GM03348 (cell line): ENCODE data around the gene TXNDC5.
"Not testable (repeated sequence)": the region's sequence is repeated elsewhere in the genome, so short reads cannot be mapped to it uniquely, and the experiment has no call there.

ENCODE experiments used
- DNase-seq: peaks from one replicate; pipeline ENCODE4 v3.0.0; 2012; ENCODE audit warnings: low spot score

The TXNDC5 gene

DNA sequence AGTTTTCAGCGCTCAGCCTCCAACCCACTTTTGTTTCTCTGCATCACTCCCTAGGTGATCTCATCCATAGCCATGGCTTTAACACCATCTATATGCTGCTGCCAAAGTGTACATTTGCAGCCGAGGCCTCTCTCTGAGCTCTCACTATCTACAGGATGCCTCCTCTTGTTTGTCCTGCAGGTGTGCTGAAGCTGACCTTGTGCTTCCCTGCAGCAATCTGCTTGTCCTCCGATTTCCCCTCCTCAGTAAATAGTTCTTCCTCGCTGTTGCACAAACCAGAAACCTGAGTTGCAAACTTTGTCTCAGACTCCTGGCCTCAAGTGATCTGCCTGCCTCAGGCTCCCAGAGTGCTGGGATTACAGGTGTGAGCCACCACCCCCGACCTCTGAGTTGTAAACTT is 3.7 kb upstream of the TXNDC5 start:
- no peak for DNase-seq

DNA sequence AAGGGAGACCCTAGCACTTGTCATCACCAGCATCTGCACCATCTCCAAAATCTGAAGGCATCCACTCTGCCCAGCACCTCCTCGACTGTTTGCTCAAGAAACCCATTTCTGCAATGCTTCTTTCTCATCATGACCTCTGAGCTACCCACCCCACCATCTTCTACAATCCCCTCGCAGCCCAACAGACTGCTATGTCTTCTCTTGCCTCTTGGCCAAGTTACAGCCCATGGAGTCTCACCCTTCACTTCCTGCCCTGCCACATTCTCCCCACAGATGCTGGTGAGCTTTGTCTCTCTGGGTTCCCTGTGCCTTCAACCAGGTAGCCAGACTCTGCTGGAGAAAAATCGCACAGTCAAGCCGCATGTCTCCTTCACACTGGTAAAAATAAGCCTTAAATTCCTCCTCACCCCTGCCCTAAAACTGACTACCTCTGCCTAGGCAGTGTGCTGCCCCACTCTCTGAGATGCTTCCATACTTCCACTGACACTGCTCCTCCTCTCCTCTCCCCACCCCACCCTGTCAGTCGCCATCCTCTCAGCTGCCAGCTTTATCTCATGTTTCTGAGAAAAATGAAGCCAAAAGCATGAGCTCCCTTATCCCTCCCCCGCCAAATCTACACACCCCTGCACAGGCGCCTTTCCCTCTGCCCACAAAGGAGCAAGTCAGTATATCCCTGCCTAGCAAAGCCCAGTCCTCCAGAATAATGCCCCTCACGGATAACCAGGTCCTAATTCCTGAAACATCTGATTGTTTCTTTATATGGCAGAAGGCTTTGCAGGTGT is 2.3 kb upstream of the TXNDC5 start:
- no peak for DNase-seq

DNA sequence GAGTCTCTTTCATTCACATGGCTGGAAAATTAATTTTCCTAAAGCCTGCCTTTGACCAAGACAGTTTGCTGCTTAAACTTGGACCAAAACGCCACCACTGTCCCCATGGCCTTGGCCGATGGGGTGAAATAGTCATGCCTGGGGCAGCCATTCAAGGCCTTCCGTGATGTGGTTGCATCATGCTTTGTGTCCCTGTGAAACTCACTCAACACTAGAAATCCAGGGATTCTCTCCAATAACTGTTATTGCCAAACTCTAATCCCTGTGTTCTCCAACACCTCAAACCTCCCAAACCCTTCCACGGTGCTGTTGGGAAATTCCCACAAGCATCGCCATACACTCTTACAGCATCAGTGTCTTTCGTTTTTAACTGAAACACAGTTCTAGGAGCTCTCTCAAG is 1.4 kb upstream of the TXNDC5 start:
- no peak for DNase-seq

DNA sequence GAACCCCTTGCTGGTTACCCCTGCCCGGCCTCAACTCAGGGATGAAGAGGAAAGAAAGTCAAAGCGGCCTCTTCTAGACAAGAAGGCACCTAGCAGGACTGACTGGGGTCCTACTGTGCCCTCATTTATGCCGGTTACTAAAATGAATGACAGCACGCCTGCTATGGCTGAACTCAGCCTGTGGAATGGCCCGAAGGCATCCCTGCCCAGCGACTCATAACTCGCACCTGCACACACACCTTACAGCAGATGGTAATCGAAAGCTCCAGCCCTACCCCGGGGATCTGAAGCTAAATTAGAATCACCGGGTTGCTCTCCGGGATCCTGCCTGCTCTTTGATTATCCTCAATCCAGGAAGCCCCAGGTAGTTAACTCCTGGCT is 747 bp upstream of the TXNDC5 start:
- no peak for DNase-seq

DNA sequence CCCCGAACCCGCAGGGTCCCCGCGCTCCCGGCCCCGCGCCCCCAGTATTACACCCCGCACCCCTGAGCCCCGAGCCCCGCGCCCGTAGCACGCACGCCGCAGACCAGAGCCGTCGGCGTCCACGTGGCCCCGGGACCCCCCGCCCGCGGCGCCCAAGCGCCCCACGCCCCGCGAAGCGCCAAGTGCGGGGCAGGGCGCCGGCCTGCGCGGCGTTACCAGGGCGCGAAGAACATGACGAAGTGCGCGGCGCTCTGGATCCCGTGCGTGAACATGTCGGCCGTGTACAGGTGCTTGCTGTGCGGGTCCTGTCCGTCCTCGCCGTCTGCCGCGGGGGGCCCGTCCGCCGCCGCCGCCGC is 312 bp downstream of the TXNDC5 start:
- DNase-seq: no peak

DNA sequence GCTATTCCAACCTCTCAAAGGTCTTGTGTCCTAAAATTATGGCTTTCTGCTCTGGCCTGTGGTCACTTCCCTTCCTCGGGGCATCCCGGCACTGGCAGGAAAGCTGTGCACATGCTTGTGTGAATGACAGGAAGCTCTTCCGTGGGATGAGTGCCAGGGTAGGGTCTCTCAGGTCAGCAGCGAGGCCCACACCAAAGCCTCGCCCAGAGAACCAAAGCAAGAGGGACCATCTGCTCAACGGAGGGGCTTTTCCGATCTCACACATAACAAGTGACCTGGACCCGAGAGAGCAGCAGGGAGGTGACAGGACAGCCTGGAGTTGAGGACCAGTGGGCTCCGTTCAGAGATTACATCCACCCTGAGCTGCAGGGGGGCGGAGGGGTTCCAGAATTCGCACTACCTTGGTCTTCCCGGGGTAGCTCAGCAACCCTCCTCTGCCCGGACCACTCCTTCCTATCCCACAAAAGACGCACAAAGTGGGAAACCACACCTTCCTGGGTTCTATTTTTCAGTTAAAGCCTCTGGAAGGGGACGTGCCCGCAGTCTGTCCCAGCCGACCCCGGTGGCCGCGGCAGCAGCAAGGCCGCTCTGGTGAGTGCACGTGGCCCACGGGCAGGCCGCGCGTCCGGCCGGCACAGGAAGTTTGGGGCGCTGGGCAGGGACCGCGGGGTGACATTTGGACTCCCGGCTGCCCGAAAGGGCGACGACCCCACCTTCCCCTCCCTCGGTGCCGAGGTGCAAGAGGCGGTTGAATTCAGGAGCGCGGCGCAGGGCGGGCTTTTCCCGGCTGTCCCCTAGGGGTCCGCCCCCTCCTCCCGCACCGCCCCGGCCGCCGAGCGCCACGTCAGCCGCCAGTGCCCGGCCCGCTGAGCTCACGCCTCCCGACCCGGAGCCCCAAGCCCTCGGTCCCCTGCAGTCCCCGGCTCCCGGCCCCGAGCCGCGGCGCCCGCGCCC is 988 bp downstream of the TXNDC5 start:
- DNase-seq: peak; percentile 93

DNA sequence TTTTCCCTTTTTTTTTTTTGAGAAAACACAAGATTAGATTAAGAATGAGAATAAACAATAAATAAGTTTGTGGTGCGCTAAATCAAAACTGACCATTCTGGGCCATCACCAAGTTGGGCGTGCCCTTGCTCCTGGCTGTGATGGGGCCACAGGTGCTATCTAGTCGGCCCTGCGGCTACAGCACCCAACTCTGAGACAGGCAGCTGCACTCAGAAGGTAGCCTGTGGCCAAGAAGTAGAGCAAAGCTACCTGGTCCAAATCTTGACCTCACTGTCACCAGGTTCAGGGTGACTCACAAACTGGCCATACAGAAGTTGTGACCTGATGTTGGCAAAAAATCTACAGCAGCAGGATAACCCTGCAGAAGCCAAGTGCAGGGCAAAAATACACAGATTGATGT is 3.4 kb downstream of the TXNDC5 start:
- no peak for DNase-seq

DNA sequence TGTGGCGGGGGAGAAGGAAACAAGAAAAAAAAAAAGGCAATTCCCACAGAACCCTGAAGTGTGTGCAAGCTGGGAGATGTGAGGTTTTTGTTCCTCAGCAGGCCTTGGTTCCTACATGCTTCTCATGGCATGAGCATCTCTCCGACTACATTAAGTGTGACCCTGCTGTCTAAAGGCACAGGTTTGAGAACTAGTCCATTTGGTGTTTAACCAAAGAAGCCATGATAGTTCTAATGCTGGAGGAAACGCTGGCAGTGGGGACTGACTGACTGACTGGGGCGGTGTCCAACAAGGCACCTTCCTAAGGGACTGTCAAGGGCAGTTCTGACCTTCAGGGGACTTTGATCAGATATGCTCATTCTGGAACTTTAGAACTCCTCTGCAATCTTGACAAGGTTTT is 3.8 kb downstream of the TXNDC5 start:
- DNase-seq: no peak

DNA sequence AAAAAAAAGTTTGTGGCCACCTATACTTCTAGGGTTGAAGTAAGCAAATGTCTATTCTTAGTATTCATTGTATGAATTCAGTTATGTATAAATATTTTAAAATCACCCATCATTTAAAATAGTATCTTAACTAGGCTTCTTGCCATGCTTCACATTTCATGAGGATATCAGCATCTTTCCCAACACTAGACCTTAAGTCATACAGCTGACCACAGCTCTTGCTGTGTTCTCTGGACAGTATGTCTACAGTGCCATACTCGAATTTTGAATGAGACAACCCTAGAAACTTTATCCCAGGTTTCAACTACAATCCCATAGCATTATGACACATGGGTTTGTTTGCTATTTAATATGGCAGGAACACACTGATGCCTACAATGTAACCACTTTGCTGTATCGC is 5.2 kb downstream of the TXNDC5 start:
- peak; percentile 20 for DNase-seq

DNA sequence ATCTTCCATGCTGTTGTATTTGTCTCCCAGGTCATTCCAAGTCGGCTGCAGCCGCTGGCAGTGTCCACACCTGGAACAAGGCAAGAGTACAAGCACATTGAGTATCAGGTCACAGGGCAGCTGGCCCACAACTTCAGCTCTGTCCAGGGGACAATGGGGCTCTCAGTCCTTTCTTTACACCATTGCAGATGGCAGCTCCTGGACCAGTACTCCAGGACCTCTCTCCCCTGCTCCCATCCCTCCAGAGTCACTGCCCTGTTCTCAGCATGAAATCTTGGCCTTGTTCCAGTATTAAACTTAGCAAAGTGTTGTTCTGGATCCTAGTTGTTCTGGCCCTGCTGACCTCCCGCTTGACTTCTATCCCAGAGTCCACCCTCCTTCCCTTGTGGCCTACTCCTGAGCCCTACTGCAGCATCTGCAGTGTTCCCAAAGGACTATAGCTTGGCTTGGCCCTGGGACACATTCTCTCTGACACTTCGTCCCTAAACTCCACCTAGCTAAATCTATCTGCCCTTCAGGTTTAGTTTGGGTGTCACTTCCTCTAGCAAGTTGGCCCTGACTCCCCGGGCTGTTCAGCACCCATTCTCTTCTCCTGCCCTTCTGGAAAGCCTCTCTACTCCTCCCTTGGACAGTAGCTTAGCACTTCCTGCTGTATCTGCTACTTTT is 5.8 kb downstream of the TXNDC5 start:
- no peak for DNase-seq

DNA sequence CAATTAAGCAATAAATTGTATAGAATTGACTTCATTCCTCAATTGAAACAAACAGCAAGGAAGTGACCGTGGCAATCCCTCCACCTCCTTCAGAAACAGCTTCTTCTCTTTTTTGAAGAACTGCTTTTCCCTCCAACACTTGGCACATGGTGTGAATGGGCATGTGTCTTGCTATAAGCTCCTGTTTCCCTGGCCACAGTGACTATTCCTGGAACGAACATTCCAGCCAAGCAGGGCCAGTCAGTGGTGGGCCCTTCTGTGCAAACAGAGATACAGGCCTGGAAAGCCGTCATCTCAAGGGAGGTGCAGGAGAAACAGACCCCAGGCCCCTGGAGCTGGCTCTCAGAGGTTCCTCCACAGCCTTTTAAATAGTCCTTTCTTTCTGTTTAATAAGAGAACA is 6.9 kb downstream of the TXNDC5 start:
- DNase-seq: no peak

DNA sequence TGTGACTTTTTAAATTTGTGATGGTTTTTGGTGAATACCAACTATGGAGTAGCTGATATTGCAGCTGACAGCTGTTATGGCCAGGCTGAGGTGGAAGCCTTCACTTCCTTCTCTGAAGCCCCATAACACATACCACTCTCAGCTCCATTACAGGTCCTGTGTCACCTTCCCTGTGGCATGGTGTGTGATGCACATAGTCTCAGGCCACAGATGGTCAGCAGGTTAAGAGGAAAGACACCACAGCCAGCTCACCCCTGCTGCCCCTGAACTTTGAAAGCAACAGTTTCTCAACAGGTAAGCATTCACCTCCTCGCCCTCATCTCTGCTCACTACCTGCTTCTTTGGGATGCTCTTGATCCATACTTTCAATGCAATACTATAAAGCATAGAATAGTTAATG is 7.7 kb downstream of the TXNDC5 start:
- no peak for DNase-seq

DNA sequence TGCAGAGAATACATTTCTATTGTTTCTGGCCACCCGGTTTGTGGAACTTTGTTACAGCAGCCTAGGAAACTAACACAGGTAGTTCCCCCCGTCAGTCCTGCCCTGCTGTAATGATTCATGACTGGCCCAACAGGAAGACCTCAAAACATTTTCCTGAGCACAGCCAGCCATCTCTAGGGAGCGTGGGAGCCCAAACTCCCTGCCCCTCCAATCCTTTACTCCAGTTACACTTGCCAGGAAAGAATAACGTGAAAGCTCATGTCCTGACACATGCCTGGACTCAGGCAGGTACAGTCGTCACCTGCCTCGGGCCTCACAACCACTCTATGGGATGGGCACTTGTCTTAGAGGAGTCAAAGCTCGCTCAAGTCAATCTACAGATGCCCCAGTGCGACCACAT is 8.4 kb downstream of the TXNDC5 start:
- DNase-seq: no peak

DNA sequence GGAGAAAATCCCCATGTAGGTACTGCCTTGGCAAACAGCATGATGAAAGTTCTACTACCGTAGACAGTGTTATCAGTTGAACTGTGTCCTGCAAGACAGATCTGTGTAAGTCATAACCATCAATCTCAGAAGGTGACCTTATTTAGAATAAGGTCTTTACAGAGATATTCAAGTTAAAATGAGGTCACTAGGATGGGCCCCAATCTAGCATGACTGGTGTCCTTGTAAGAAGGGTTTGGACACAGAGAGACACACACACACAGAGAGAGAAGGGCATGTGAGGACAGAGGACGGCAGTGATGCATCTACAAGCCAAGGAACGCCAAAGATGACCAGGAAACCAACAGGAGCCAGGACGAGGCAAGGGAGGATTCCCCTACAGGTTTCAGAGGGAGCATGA is 8.8 kb downstream of the TXNDC5 start:
- no peak for DNase-seq

DNA sequence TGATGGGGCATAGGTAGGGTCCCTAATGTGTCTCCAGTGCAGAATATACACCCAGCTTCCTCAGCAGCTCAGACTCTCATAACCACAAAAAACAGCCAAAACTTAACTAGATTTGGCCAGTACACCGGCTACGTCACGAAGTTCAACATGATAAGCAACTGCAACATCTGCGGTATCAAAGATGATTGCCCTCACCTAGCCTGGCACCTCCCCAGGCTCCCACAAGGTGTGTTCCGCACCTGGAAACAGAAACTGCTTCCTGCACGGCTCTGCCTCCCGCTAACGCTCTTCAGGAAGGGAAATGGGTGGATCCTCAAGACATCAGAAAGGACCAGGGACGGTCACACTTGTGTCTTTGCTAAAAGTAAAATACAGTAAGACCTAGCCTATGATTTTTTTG is 9.5 kb downstream of the TXNDC5 start:
- no peak for DNase-seq

DNA sequence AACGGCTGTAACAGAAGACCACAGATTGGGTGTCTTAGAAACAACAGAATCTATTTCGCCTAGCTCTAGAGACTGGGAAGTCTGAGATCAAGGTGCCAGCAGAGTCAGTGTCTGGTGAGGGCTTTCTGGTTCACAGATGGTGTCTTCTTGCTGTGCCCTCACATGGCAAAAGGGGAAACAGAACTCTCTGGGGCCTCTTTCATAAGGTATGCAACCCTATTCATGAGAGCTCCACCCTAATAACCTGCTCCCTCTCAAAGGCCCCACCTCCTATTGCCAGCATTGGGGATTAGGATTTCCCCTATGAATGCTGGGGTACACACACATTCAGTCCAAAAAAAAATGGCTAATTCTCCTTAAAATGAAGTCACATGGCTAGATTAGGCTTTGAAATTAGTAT is 10.0 kb downstream of the TXNDC5 start:
- DNase-seq: no peak

DNA sequence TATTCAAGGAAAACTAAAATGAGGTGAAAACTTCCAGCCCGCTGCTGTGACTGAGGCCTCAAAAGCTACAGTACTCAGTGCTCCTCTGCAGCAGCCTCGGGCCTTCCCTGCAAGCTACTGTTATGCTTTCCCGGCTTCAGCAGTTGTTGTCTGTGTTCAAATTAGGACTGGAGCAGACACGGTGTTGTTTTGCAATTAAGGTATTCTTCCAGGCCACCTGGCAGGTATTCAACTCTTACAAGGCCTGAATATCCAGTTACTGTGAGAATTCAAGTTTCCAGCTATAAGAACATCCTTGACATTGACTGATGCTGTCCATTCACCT is 10.7 kb downstream of the TXNDC5 start:
- DNase-seq: no peak

DNA sequence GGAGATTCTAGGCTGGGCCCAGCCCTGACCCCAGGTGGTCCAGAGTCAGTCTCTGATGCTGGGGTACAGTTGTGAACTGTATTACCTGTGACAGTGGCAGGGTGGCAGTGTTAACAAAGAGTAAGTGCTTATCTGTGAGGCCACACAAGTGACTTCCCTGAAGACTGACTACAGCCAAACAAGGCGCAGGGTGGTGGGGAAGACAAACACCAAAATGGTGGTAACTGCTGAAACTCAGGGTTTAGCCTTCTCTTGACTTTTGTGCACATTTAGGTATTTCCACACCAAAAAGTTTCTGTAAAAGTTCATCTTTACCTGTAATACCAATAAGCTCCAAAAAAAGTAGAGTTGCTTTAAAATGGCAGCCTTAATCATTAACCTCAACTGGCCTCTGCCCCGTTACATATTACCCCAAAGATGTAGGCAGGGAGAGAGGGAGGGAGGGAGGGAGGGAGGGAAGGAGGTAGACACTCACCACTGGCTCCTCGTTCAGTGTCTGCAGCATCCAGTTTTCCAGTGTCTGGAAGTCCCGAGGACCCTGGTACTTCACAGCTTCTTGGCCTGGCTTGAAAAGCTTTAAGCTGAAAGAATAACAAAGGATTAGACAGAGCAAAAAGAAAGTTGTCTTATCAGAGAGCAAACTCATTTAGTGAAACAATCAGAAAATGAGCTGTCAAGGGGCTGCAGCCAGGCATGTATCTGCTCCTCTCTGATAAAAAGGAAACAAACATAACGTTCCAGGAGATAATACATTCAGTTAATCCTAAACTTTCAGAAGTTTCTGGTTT is 11.3 kb downstream of the TXNDC5 start:
- no peak for DNase-seq

DNA sequence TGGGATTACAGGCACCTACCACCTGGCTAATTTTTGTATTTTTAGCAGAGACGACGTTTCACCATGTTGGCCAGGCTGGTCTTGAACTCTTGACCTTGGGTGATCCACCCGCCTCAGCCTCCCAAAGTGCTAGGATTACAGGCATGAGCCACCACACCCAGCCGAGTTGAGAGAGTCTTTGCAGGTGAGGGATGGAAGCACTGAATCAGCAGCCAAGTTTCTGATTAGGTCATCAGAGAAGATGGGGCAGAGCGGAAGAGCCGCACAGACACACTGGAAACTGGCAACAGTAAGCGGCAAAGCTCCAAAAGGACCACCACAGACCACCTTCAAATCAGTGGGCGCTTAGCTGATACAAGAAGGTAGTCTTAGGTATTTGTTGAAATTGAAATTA is 12.4 kb downstream of the TXNDC5 start:
- not testable (repeated sequence) for DNase-seq

DNA sequence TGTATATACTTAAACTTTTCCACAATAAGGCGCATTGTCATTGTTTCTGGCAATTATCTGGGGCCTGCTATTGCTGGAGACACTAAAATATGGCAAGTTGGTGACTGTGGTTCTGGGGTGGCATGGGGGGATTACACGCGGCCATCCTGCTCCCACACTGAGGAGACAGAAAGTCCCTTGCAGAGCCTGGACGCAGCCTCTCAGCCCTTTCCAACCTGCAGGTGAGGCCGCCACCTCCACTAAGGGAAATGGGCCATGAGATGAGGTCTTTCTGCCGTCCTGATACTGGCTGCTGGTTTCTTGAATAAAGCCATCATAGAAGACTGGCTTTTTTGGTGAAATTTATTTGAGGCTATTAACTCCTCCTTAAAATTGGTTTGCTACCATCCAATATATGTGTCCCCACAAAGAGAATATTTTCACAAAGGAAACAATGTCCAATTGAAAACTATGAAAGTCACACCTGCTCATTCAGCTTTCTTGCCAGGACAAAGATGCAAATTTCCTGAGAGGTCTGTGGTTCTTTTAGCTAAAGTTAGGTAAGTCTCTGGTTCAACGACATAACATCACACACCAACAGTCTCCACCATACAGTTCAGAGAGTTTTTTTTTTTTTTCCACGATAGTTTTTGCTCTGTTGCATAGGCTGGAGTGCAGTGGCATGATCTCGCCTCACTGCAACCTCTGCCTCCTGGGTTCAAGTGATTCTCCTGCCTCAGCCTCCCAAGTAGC is 13.0 kb downstream of the TXNDC5 start:
- no peak for DNase-seq

DNA sequence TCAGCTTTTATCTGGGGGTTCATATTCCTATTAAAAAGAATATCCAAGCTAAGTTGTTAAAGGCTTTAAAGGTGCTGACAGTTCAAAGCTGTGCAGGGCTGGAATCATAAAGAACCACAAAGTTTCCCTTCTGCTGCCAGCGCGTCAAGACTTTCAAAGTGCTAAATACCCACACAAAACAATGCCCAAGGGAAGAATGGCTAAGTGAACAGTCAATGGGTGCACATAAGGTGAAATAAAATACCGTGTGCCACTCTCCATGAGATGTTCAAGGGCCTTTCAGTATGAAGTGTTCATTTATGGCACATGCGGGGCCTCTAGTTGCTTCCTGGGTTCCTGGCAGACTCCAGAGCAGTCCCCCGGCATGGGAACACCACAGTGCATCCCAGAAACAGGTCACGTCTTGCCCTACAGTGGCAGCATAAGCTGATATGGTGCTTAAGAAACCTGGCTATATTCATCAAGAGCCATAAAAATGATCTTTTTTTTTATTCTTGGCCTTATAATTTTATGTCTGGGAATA is 14.1 kb downstream of the TXNDC5 start:
- DNase-seq: no peak

DNA sequence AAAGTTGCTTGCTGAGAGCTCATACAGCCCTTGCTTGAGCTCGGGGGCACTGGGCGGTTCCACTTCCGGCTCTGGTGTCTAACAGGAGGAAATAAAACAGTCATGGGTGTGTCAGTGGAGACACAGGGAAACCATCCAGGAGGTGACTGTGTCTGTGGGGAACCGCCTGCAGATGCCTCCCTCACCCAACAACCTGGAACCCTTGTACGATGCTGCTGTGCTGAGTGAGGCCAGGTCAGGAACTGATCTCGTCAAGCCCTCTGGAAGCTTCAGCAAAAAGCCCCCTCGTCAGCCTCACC is 15.5 kb downstream of the TXNDC5 start:
- peak; percentile 20 for DNase-seq
